Vagina (tissue), 2 donors: ENCODE measurements around the gene PDE7B.

Experiments
- CTCF ChIP-seq, 3 experiments: fragments of 450-650 bp in 2 of 3; fragments of 200-600 bp in 1 of 3; sonication (generic) in 1 of 3; IDR thresholded peaks; one replicate each; pipeline ENCODE4 v1.5.1; 2017 to 2019; ENCODE audit warnings: antibody characterized with exemption in 3 of 3, mild to moderate bottlenecking in 2 of 3, moderate library complexity in 2 of 3
- POLR2A ChIP-seq, 2 donors: fragments of 450-650 bp; IDR thresholded peaks; one replicate each; pipeline ENCODE4 v1.6.1; 2017; ENCODE audit warnings: antibody characterized with exemption in 2 of 2, mild to moderate bottlenecking in 2 of 2, moderate library complexity in 2 of 2
- POLR2AphosphoS5 ChIP-seq, 2 donors: sonication (generic); formaldehyde crosslinking; IDR thresholded peaks; one replicate each; pipeline ENCODE4 v1.9.0; 2017; ENCODE audit warnings: antibody characterized with exemption in 2 of 2, mild to moderate bottlenecking in 2 of 2, low read depth in 1 of 2; ENCODE audit not compliant: insufficient read depth in 1 of 2

GRCh38 chr6:136077834-136078576 lies 226.5 kb downstream of the PDE7B start:
- TF ChIP-seq CTCF (IDR thresholded peaks at IDR 0.05) (no peak), POLR2AphosphoS5 (IDR thresholded peaks at IDR 0.05; ENCODE audit: insufficient read depth in 1 of 2, low read depth in 1 of 2) (no peak), POLR2A (IDR thresholded peaks at IDR 0.05) (no peak)
